GM18507 (cell line): Measurements from ENCODE around the gene OPTC.

Experiments
- DNase-seq: peaks from one replicate; pipeline ENCODE4 v3.0.0; 2011; ENCODE audit warnings: low read depth; ENCODE audit not compliant: insufficient read length; ENCODE audit errors: extremely low spot score
- FAIRE-seq: peaks from 2 replicates; lab custom pipeline; 2011; peaks lifted over from hg19 to GRCh38; lab: Jason Lieb, UNC

OPTC gene

GRCh38 chr1:203526130-203526529 is 32.2 kb downstream of the OPTC start:
- FAIRE-seq (no peak), DNase-seq (no peak)

DNA sequence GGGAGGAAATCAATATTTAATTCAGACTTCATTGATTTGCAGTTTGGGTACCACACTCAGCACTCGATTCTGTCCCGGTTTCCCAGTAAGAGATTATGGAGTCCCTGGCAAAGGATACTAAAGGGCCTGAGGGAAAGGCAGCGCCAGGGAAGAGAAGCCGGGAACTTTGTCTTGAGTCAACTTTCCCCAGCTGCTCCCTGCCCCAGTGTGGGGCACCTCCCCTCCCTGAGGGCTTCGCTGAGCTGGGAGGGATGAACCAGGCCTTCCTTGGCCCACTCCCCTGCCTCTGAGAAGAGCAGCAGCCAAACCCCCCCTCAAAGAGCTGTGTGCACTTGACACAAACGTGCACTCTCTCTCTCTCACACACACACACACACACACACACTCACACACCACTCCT is 32.6 kb downstream of the OPTC start:
- no peak for FAIRE-seq
- no peak for DNase-seq

- FAIRE-seq = no peak
- DNase-seq = no peak
Measured at GRCh38 chr1:203527013-203527412, 33.1 kb downstream of the OPTC start.

- FAIRE-seq (no peak), DNase-seq (no peak)
Measured at GRCh38 chr1:203528063-203528462, 34.1 kb downstream of the OPTC start.

- FAIRE-seq (no peak), DNase-seq (no peak)
Measured at GRCh38 chr1:203528976-203529835, 35.3 kb downstream of the OPTC start.

DNA sequence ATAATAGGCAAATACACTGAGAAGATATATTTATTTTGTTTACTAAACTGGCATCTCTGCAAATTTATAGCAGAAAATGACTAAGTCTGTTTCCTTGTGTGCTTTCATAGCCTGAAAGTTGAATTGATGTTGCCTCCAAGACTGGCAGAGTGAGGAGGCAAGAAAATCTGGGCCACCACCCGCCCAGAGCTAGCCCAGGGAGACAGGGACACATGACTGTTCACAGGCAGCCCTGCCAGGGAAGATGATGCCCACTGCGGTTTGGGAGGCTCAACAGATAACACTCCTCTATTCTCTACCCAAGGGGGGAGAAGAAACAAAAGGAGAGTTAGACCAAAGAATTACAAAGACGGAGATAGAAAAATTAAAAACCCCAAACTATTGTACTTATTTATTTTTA is 37.1 kb downstream of the OPTC start:
- no peak for DNase-seq
- FAIRE-seq = no peak

GRCh38 chr1:203534012-203534411 is 40.1 kb downstream of the OPTC start:
- DNase-seq = no peak
- FAIRE-seq = no peak

- no peak for FAIRE-seq
- DNase-seq = no peak
Measured at GRCh38 chr1:203534526-203534925, 40.6 kb downstream of the OPTC start.

GRCh38 chr1:203536575-203536974 is 42.6 kb downstream of the OPTC start:
- FAIRE-seq (no peak), DNase-seq (no peak)

- no peak for DNase-seq
Measured at GRCh38 chr1:203536980-203537455, 43.1 kb downstream of the OPTC start.

DNA sequence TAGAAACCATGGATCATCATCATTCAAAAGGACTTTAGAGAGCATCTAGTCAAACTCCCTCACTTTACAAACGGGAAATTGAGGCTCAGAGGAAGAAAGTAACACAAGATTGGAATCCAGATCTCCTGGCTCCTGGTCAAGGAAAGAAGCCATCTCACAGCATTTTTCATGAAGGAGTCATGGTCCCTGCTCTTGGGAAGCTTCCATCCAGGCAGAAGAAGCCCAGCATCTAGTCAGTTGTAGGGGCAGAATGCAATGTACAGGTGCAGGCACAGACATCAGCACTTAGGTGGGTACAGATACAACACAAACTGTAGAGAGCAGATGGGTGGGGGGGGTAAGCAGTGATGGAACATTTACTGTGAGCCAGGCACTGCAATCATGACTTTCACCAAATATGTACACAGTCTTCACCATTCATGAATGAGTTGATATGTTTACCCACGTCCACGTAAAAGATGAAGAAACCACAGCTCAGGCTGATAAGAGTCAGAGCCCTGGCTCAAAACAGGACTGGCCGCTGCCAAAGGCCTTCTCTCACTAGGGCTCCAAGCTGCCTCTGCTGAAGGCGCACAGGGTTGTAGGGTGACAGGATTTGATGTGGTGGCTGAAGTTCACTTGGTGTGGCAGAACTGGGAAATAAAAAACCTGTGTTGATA is 44.0 kb downstream of the OPTC start:
- FAIRE-seq = no peak
- no peak for DNase-seq

More at GRCh38 chr1:203536980-203537455, 43.1 kb downstream of the OPTC start:
- no peak for FAIRE-seq

DNA sequence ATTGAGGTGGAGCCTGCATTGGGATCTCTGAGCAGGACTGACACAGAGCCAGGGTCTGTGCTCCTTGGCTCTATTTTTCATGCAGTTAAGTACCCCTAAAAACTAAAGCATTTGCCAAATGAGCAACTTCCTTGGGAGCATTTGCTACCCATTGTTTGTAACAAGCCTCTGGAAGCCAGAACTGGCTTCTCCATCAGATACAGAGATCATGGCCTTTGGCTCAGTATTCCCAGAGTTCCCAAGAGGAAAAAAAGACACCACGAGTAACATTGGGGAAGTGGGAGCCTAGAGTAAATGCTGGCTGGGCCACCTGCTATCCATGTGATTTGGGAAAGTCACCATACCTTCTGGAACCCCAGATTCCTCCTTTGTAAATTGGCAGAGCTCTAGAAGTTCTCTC is 44.8 kb downstream of the OPTC start:
- DNase-seq = no peak
- no peak for FAIRE-seq

- DNase-seq (no peak), FAIRE-seq (no peak)
Measured at GRCh38 chr1:203539831-203540546, 46.0 kb downstream of the OPTC start.

DNA sequence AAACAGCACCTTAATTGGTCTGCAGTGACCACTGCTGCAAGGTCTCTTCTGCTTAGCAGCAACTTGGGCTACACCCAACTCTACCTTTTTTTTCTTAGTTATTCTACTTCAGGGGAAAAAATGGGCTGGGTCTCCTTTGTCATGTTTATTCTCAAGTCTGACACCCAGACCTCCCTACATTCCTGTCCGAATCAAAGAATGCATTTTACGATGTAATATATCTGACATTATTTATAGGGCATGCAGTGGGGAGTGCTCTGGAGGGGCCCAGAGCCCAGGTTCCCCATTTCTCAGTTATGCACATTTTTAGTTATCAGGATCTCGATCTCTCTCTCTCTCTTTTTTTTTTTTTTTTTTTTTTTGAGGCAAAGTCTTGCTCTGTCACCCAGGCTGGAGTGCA is 50.5 kb downstream of the OPTC start:
- FAIRE-seq (no peak), DNase-seq (no peak)

DNA sequence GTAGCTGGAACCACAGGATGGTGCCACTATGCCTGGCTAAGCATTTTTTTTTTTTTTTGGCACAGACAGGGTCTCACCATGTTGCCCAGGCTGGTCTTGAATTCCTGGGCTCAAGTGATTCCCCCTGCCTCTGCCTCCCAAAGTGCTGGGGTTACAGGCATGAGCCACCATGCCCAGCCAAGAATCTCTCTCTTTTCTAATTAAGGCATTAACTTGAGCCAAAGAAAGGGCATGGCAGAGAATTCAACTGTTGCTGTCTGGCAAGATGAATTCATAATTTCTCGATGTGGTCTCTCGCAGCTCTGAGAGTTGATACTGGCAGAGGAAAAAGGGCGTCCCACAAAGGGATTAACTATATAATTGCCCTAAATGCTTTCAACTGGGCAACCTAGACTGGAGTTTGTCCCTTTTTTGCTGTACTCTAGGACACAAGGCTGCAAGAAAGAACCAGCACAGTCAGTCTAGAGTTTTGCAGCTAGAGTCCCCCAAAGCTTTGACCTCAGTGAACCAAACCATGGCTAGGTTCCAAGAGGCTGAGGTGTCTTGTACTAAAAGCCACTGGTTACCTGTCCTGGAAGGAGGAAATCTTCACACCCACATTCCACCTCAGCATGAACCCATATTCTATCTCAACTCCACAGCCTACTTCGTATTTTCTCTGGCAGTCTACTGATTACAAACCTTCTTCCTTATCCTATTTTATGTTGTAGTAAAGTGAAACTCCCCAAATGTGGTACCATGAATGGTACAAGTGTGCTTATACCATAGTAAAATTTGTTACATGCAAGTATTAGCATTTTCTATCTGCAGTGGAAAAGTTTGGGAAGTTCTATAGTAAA is 51.2 kb downstream of the OPTC start:
- DNase-seq (no peak), FAIRE-seq (no peak)

GRCh38 chr1:203546274-203546673 is 52.3 kb downstream of the OPTC start:
- FAIRE-seq = no peak

DNA sequence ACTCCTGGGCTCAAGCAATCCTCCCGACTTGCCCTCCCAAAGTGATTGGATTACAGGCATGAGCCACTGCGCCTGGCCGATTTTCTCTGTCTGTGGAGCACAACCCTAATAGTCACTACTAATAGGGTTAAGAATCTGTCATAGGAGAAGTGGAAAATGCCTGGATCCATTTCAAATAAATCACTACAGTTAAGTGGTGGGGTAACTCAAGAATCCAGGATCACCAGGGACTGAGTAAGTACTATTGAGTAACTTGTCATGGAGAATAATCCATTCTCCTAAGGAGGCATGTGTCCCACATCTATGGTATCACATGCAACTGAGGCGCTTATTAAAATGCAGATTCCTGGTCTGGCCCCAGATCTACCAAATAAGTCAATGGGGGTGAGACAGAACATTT is 53.2 kb downstream of the OPTC start:
- no peak for DNase-seq
- no peak for FAIRE-seq

More at GRCh38 chr1:203546274-203546673, 52.3 kb downstream of the OPTC start:
- no peak for DNase-seq

DNA sequence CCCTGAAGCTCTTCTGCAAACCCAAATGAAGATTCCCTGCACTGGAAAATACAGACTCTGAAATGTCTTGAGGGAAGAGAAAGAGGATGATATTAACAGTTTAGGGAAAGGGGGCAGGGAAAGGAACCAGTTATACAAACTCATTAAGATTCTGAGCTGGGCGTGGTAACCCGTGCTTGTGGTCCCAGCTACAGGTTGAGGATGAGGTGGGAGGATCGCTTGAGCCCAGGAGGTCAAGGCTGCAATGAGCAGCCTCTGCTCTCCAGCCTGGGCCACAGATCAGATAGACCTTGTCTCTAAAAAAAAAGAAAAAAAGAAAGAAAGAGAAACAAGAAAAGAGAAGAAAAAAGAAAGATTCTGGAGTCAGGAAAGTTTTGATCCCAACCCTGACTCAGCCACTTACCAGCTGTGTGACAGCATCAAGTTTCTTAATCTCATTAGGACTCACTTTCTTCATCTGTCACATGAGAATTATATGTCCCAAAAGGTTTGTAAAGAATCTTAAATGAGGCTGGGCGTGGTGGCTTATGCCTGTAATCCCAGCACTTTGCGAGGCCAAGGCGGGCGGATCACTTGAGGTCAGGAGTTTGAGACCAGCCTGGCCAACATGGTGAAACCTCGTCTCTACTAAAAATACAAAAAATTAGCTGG is 53.9 kb downstream of the OPTC start:
- DNase-seq (no peak), FAIRE-seq (no peak)

DNA sequence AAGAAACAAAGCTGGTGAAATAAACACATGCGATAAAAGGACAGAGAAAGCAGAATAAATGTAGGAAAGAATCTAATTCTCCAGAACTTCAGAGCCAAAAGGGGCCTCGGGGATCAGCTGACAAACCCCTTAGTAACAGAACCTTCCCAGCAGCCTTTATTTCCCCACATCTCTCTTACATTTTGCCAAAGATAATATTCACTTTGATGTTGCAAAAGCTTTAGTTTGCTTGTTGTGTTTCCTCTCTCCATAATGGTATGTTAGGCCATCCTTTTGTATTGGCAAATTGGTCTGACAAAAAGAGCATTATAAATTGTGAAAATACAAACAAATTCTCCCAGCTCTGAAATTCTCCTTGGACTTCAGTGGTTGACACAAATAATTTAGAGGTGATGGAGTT is 54.9 kb downstream of the OPTC start:
- FAIRE-seq (no peak), DNase-seq (no peak)
